KMS-11 (cell line): ENCODE measurements around the gene SENP6.
"Not testable (repeated sequence)": the region's sequence is repeated elsewhere in the genome, so short reads cannot be mapped to it uniquely, and the experiment has no call there.

Source experiments
- H2AFZ ChIP-seq: fragments of 200-600 bp; sonication (generic); 2 replicates; pipeline ENCODE4 v1.6.1; 2016; ENCODE audit warnings: antibody characterized with exemption, mixed run types, low read depth
- H3K27ac ChIP-seq: fragments of 200-600 bp; sonication (generic); 2 replicates; pipeline ENCODE4 v1.6.1; 2016; ENCODE audit warnings: mild to moderate bottlenecking, mixed run types
- H3K27me3 ChIP-seq: fragments of 200-600 bp; sonication (generic); 2 replicates; pipeline ENCODE4 v1.6.1; 2017; ENCODE audit warnings: mild to moderate bottlenecking, low read depth, mixed run types, moderate library complexity; ENCODE audit not compliant: insufficient read depth
- H3K36me3 ChIP-seq: fragments of 200-600 bp; sonication (generic); 2 replicates; pipeline ENCODE4 v1.6.1; 2017; ENCODE audit warnings: mild to moderate bottlenecking, mixed run types; ENCODE audit not compliant: insufficient read depth
- H3K4me1 ChIP-seq: fragments of 200-600 bp; sonication (generic); 2 replicates; pipeline ENCODE4 v1.6.1; 2016; ENCODE audit warnings: mild to moderate bottlenecking, low read depth, mixed run types; ENCODE audit not compliant: poor library complexity, severe bottlenecking
- H3K4me2 ChIP-seq: fragments of 200-600 bp; sonication (generic); 2 replicates; pipeline ENCODE4 v1.7.0; 2016; ENCODE audit warnings: mild to moderate bottlenecking, mixed run types
- H3K4me3 ChIP-seq: fragments of 200-600 bp; sonication (generic); IDR thresholded peaks from 2 replicates; pipeline ENCODE4 v1.6.1; 2017; ENCODE audit warnings: low read depth, low read length, mixed read lengths; ENCODE audit not compliant: insufficient read depth
- H3K79me2 ChIP-seq: fragments of 200-600 bp; sonication (generic); 2 replicates; pipeline ENCODE4 v1.6.1; 2016; ENCODE audit warnings: low read depth, mixed run types; ENCODE audit not compliant: insufficient read depth
- H3K9ac ChIP-seq: fragments of 200-600 bp; sonication (generic); 2 replicates; pipeline ENCODE4 v1.6.1; 2016; ENCODE audit warnings: mild to moderate bottlenecking, mixed run types
- H4K20me1 ChIP-seq: fragments of 200-600 bp; sonication (generic); 2 replicates; pipeline ENCODE4 v1.6.1; 2016; ENCODE audit warnings: mild to moderate bottlenecking, mixed run types; ENCODE audit not compliant: insufficient read depth
- CTCF ChIP-seq: fragments of 200-600 bp; sonication (generic); conservative IDR thresholded peaks from 2 replicates; pipeline ENCODE4 v1.6.1; 2017; ENCODE audit warnings: low read depth, mild to moderate bottlenecking, antibody characterized with exemption, low read length, moderate library complexity, mixed read lengths

Gene SENP6

GRCh38 chr6:75719133-75719532 lies 117.5 kb downstream of the SENP6 start:
- H4K20me1 ChIP-seq, result no peaks in the 10 kb centered on the region
- H3K79me2 ChIP-seq, result no peaks in the 10 kb centered on the region
- TF ChIP-seq CTCF, result no peak
- H3K36me3 ChIP-seq, result no peaks in the 10 kb centered on the region
- no peak overlapping the region for H2AFZ ChIP-seq
- H3K27me3 ChIP-seq, result no peaks in the 10 kb centered on the region
- H3K4me2 ChIP-seq, result no peak overlapping the region
- no peak overlapping the region for H3K27ac ChIP-seq
- H3K4me3 ChIP-seq, result no peak overlapping the region
- H3K9ac ChIP-seq, result no peak overlapping the region
- no peaks in the 10 kb centered on the region for H3K4me1 ChIP-seq

GRCh38 chr6:75723382-75723781 lies 121.7 kb downstream of the SENP6 start:
- H4K20me1 ChIP-seq, result no peaks in the 10 kb centered on the region
- no peaks in the 10 kb centered on the region for H3K36me3 ChIP-seq
- no peak overlapping the region for H3K4me2 ChIP-seq
- H3K79me2 ChIP-seq, result no peaks in the 10 kb centered on the region
- no peaks in the 10 kb centered on the region for H3K4me1 ChIP-seq
- no peak overlapping the region for H3K4me3 ChIP-seq
- no peak overlapping the region for H3K27ac ChIP-seq
- TF ChIP-seq CTCF, result no peak
- no peak overlapping the region for H3K9ac ChIP-seq
- H3K27me3 ChIP-seq, result no peaks in the 10 kb centered on the region
- H2AFZ ChIP-seq, result no peak overlapping the region

- Histone ChIP-seq H4K20me1 (no peaks in the 10 kb centered on the region), H3K4me3 (no peak overlapping the region), H3K36me3 (no peaks in the 10 kb centered on the region), H2AFZ (no peak overlapping the region), H3K79me2 (no peaks in the 10 kb centered on the region), H3K4me1 (no peaks in the 10 kb centered on the region), H3K27ac (no peak overlapping the region), H3K9ac (no peak overlapping the region), H3K4me2 (no peak overlapping the region), H3K27me3 (no peaks in the 10 kb centered on the region)
- no peak for TF ChIP-seq CTCF
Measured at GRCh38 chr6:75727206-75727605, 125.5 kb downstream of the SENP6 start.

GRCh38 chr6:75731029-75731428 lies 129.3 kb downstream of the SENP6 start:
- not testable (repeated sequence) for H3K27ac ChIP-seq, H3K9ac ChIP-seq, H3K36me3 ChIP-seq, H3K79me2 ChIP-seq, H3K4me3 ChIP-seq, H3K4me1 ChIP-seq, H3K4me2 ChIP-seq, H4K20me1 ChIP-seq, H2AFZ ChIP-seq, H3K27me3 ChIP-seq

GRCh38 chr6:75735491-75736186 lies 134.0 kb downstream of the SENP6 start:
- Histone ChIP-seq H3K9ac (no peak overlapping the region), H4K20me1 (no peaks in the 10 kb centered on the region), H3K79me2 (no peaks in the 10 kb centered on the region), H3K4me1 (peaks cover 8% of the 10 kb centered on the region), H3K36me3 (no peaks in the 10 kb centered on the region), H3K4me3 (no peak overlapping the region), H3K27ac (no peak overlapping the region), H3K4me2 (no peak overlapping the region), H3K27me3 (no peaks in the 10 kb centered on the region), H2AFZ (no peak overlapping the region)
- TF ChIP-seq CTCF, result no peak
